Upper lobe of left lung (tissue), 6 donors: ENCODE results near the gene UGCG. TPM values are rescaled to one million over a fixed set of nuclear protein-coding genes. Genes with fewer than 3 reads are reported as not detected.
A peak's percentile ranks its signal among the peaks of the same experiment; 100 is the strongest.

Source experiments
- ATAC-seq, 2 donors: fragments of 200-7000 bp; cut with Tn5 transposase; one replicate each; pipeline ENCODE4 v1.9.1; 2022; ENCODE audit warnings: mild to moderate bottlenecking in 2 of 2, moderate library complexity in 2 of 2; ENCODE audit not compliant: low FRiP score in 2 of 2
- DNase-seq, 2 donors: peaks; one replicate each; pipeline ENCODE4 v3.0.0-alpha.2; 2019 to 2020
- H3K27ac ChIP-seq, 4 donors: fragments of 200-600 bp; sonication (generic); one replicate each; pipeline ENCODE4 v1.5.1; 2016 to 2019
- H3K27me3 ChIP-seq, 4 donors: fragments of 200-600 bp; sonication (generic); one replicate each; pipeline ENCODE4 v1.5.1; 2017 to 2019
- H3K36me3 ChIP-seq, 4 donors: fragments of 200-600 bp; sonication (generic); one replicate each; pipeline ENCODE4 v1.5.1; 2016 to 2019
- H3K4me1 ChIP-seq, 4 donors: fragments of 200-600 bp; sonication (generic); one replicate each; pipeline ENCODE4 v1.5.1; 2018 to 2019
- H3K4me3 ChIP-seq, 4 donors: fragments of 200-600 bp; sonication (generic); one replicate each; pipeline ENCODE4 v1.5.1; 2017 to 2019; ENCODE audit warnings: mild to moderate bottlenecking in 2 of 4, moderate library complexity in 1 of 4
- H3K9me3 ChIP-seq, 4 donors: fragments of 200-600 bp; sonication (generic); one replicate each; pipeline ENCODE4 v1.5.1; 2018 to 2019
- CTCF ChIP-seq, 6 experiments: fragments of 450-650 bp in 4 of 6; fragments of 200-600 bp in 2 of 6; sonication (generic) in 2 of 6; IDR thresholded peaks; one replicate each; pipeline ENCODE4 v1.5.1; 2016 to 2019; ENCODE audit warnings: antibody characterized with exemption in 6 of 6
- EP300 ChIP-seq, 4 donors: sonication (generic); formaldehyde crosslinking; IDR thresholded peaks; one replicate each; pipeline ENCODE4 v1.5.1; 2017; ENCODE audit warnings: antibody characterized with exemption in 4 of 4, control low read depth in 2 of 4
- POLR2A ChIP-seq, 4 donors: fragments of 450-650 bp; IDR thresholded peaks; one replicate each; pipeline ENCODE4 v1.5.1; 2016 to 2017; ENCODE audit warnings: antibody characterized with exemption in 4 of 4, mild to moderate bottlenecking in 2 of 4
- POLR2AphosphoS5 ChIP-seq, 2 donors: sonication (generic); formaldehyde crosslinking; IDR thresholded peaks; one replicate each; pipeline ENCODE4 v1.5.1; 2017; ENCODE audit warnings: antibody characterized with exemption in 2 of 2
- WGBS, 2 donors: methylation state at CpG; one replicate each; pipeline ENCODE4 v1.1.5; 2017 to 2018; 5-methylcytosine and 5-hydroxymethylcytosine counted together
- total RNA-seq, 6 donors: library from RNA; depleted of rRNA in 4 of 6; stranded (reverse); fragments of >200 nt in 4 of 6; gene quantifications; one replicate each; pipeline versions ENCODE4 v1.1.0 to v1.2.1, GENCODE V29; 2016 to 2021
- donor health status: DM: no; HTN: no; CAD: no; lungs with moderate emphysema.
- donor health status: DM: no; HTN: yes; CAD: no; lungs with severe emphysema.

The UGCG gene
- total RNA-seq, 6 donors from 2014 or later: 21.4 to 79.7 (median 35.7) TPM

GRCh38 chr9:111969061-111969460 lies 72.4 kb downstream of the UGCG start:
- H3K4me3 ChIP-seq: no peak overlapping the region
- no peaks in the 10 kb centered on the region for H3K36me3 ChIP-seq
- TF ChIP-seq EP300 (IDR thresholded peaks at IDR 0.05): no peak
- no peak for TF ChIP-seq POLR2A (IDR thresholded peaks at IDR 0.05)
- TF ChIP-seq POLR2AphosphoS5 (IDR thresholded peaks at IDR 0.05): no peak
- no peak for TF ChIP-seq CTCF (IDR thresholded peaks at IDR 0.05)
- ATAC-seq: peak in 1 of 2 donors; percentile 42
- H3K27me3 ChIP-seq: no peaks in the 10 kb centered on the region
- peaks cover 0 to 3% (median 1%) of the 10 kb centered on the region in 4 donors for H3K4me1 ChIP-seq
- DNase-seq: no peak
- no peak overlapping the region for H3K27ac ChIP-seq
- no peaks in the 10 kb centered on the region for H3K9me3 ChIP-seq
- 82 to 96% methylated on average over 5 of the region's 5 CpGs for WGBS, 2 donors

GRCh38 chr9:111969622-111970021 lies 73.0 kb downstream of the UGCG start:
- H3K4me1 ChIP-seq: peaks cover 0 to 7% (median 1%) of the 10 kb centered on the region in 4 donors
- no peaks in the 10 kb centered on the region for H3K9me3 ChIP-seq
- no peaks in the 10 kb centered on the region for H3K36me3 ChIP-seq
- no peak overlapping the region for H3K27ac ChIP-seq
- 66 to 92% methylated on average over 8 of the region's 8 CpGs for WGBS, 2 donors
- ATAC-seq (no peak), DNase-seq (no peak)
- TF ChIP-seq POLR2A (IDR thresholded peaks at IDR 0.05) (no peak), EP300 (IDR thresholded peaks at IDR 0.05) (no peak), CTCF (IDR thresholded peaks at IDR 0.05) (no peak), POLR2AphosphoS5 (IDR thresholded peaks at IDR 0.05) (no peak)
- no peaks in the 10 kb centered on the region for H3K27me3 ChIP-seq
- no peak overlapping the region for H3K4me3 ChIP-seq

- 94 to 96% methylated on average over 2 of the region's 2 CpGs for WGBS, 2 donors
- Histone ChIP-seq H3K9me3 (no peaks in the 10 kb centered on the region), H3K4me1 (peaks cover 0 to 4% (median 1%) of the 10 kb centered on the region in 4 donors), H3K27ac (no peak overlapping the region), H3K36me3 (no peaks in the 10 kb centered on the region), H3K27me3 (no peaks in the 10 kb centered on the region), H3K4me3 (no peak overlapping the region)
- TF ChIP-seq POLR2AphosphoS5 (IDR thresholded peaks at IDR 0.05): no peak
- TF ChIP-seq EP300 (IDR thresholded peaks at IDR 0.05): no peak
- TF ChIP-seq CTCF (IDR thresholded peaks at IDR 0.05): no peak
- no peak for TF ChIP-seq POLR2A (IDR thresholded peaks at IDR 0.05)
- ATAC-seq (no peak), DNase-seq (no peak)
These were observed 74.2 kb downstream of the UGCG start for GRCh38 chr9:111970827-111971226.

- no peaks in the 10 kb centered on the region for H3K27me3 ChIP-seq
- peaks cover 0 to 4% (median 0%) of the 10 kb centered on the region in 4 donors for H3K4me1 ChIP-seq
- H3K4me3 ChIP-seq: no peak overlapping the region
- 79 to 87% methylated on average over 12 of the region's 12 CpGs for WGBS, 2 donors
- H3K27ac ChIP-seq: no peak overlapping the region
- TF ChIP-seq CTCF (IDR thresholded peaks at IDR 0.05): no peak
- TF ChIP-seq EP300 (IDR thresholded peaks at IDR 0.05): no peak
- peak in 1 of 4 donors; percentile 13 for TF ChIP-seq POLR2A (IDR thresholded peaks at IDR 0.05)
- no peak for TF ChIP-seq POLR2AphosphoS5 (IDR thresholded peaks at IDR 0.05)
- ATAC-seq (peak in 1 of 2 donors; percentile 47), DNase-seq (no peak)
- no peaks in the 10 kb centered on the region for H3K9me3 ChIP-seq
- no peaks in the 10 kb centered on the region for H3K36me3 ChIP-seq
These were observed 77.6 kb downstream of the UGCG start for GRCh38 chr9:111974092-111974681.

GRCh38 chr9:111975709-111976108 lies 79.1 kb downstream of the UGCG start:
- no peaks in the 10 kb centered on the region for H3K36me3 ChIP-seq
- TF ChIP-seq EP300 (IDR thresholded peaks at IDR 0.05): no peak
- TF ChIP-seq CTCF (IDR thresholded peaks at IDR 0.05): peak in 2 of 6 experiments; percentile 11 to 22
- DNase-seq (peak; percentile 10 to 68), ATAC-seq (peak; percentile 35 to 37)
- peaks cover 0 to 4% (median 0%) of the 10 kb centered on the region in 4 donors for H3K4me1 ChIP-seq
- no peaks in the 10 kb centered on the region for H3K9me3 ChIP-seq
- H3K27ac ChIP-seq: no peak overlapping the region
- 60 to 61% methylated on average over 5 of the region's 5 CpGs for WGBS, 2 donors
- no peak overlapping the region for H3K4me3 ChIP-seq
- H3K27me3 ChIP-seq: no peaks in the 10 kb centered on the region
